Mammary epithelial cell (primary cell): Measurements from ENCODE around the gene HSPA14.

Experiments
- CTCF ChIP-seq, 2 donors: IDR thresholded peaks in 1 of 2; conservative IDR thresholded peaks in 1 of 2; 2 replicates each; pipeline ENCODE4 v1.5.1; 2011 to 2012; ENCODE audit warnings: inconsistent platforms in 2 of 2, low read length in 2 of 2, mild to moderate bottlenecking in 2 of 2, control low read depth in 1 of 2, low read depth in 1 of 2; ENCODE audit not compliant: insufficient read depth in 1 of 2; ENCODE audit errors: extremely low read depth in 1 of 2
- EZH2 ChIP-seq: IDR thresholded peaks from 2 replicates; pipeline ENCODE4 v1.6.1; 2012; ENCODE audit warnings: low read length, inconsistent platforms, borderline replicate concordance

- TF ChIP-seq CTCF (conservative IDR thresholded peaks at IDR 0.05 in 1 of 2, IDR thresholded peaks at IDR 0.05 in 1 of 2; ENCODE audit: extremely low read depth in 1 of 2, insufficient read depth in 1 of 2, low read depth in 1 of 2, low read length in 2 of 2) = peak; percentile 59 to 62
- TF ChIP-seq EZH2 = no peak
These were observed 66.2 kb downstream of the HSPA14 start for GRCh38 chr10:14904316-14904732.
